Tibial nerve (tissue), 4 donors: ENCODE data around the gene DYNC1H1. TPM values are rescaled to one million over a fixed set of nuclear protein-coding genes. Genes with fewer than 3 reads are reported as not detected.
"Not testable (repeated sequence)": the region's sequence is repeated elsewhere in the genome, so short reads cannot be mapped to it uniquely, and the experiment has no call there.

ENCODE experiments used
- DNase-seq, 2 donors: peaks; one replicate each; pipeline ENCODE4 v3.0.0-alpha.2; 2019; ENCODE audit warnings: low spot score in 2 of 2
- H3K27ac ChIP-seq, 4 donors: fragments of 200-600 bp; sonication (generic) in 3 of 4; one replicate each; pipeline ENCODE4 v1.5.1; 2017 to 2019; ENCODE audit warnings: mild to moderate bottlenecking in 1 of 4
- H3K27me3 ChIP-seq, 2 donors: fragments of 200-600 bp; sonication (generic) in 1 of 2; one replicate each; pipeline versions ENCODE4 v1.5.1 to v1.6.0; 2017 to 2019
- H3K36me3 ChIP-seq, 3 donors: fragments of 200-600 bp; sonication (generic); one replicate each; pipeline ENCODE4 v1.5.1; 2018 to 2019
- H3K4me1 ChIP-seq, 4 donors: fragments of 200-600 bp; sonication (generic) in 3 of 4; one replicate each; pipeline ENCODE4 v1.5.1; 2017 to 2019
- H3K4me3 ChIP-seq, 4 donors: fragments of 200-600 bp; sonication (generic) in 3 of 4; one replicate each; pipeline ENCODE4 v1.5.1; 2017 to 2019; ENCODE audit warnings: mild to moderate bottlenecking in 1 of 4, moderate library complexity in 1 of 4
- H3K9me3 ChIP-seq, 4 donors: fragments of 200-600 bp; sonication (generic) in 3 of 4; one replicate each; pipeline ENCODE4 v1.5.1; 2017 to 2019
- CTCF ChIP-seq, 5 experiments: fragments of 200-600 bp in 3 of 5; fragments of 450-650 bp in 2 of 5; sonication (generic) in 3 of 5; IDR thresholded peaks; one replicate each; pipeline ENCODE4 v1.5.1; 2016 to 2019; ENCODE audit warnings: antibody characterized with exemption in 5 of 5, mild to moderate bottlenecking in 3 of 5, moderate library complexity in 2 of 5
- EP300 ChIP-seq, 2 donors: sonication (generic); formaldehyde crosslinking; IDR thresholded peaks; one replicate each; pipeline ENCODE4 v1.6.1; 2017; ENCODE audit warnings: antibody characterized with exemption in 2 of 2, mild to moderate bottlenecking in 1 of 2
- POLR2A ChIP-seq, 2 donors: fragments of 450-650 bp; IDR thresholded peaks; one replicate each; pipeline ENCODE4 v1.6.1; 2017; ENCODE audit warnings: antibody characterized with exemption in 2 of 2, mild to moderate bottlenecking in 2 of 2, moderate library complexity in 2 of 2
- WGBS, 2 donors: methylation state at CpG; one replicate each; pipeline ENCODE4 v1.1.5; 2018; 5-methylcytosine and 5-hydroxymethylcytosine counted together
- total RNA-seq, 4 donors: library from RNA; depleted of rRNA; stranded (reverse); fragments of >200 nt; gene quantifications; one replicate each; pipeline ENCODE4 v1.1.0, GENCODE V29; 2016

The DYNC1H1 gene
- total RNA-seq, 4 donors from 2014 or later, result 506 to 690 (median 631) TPM

DNA sequence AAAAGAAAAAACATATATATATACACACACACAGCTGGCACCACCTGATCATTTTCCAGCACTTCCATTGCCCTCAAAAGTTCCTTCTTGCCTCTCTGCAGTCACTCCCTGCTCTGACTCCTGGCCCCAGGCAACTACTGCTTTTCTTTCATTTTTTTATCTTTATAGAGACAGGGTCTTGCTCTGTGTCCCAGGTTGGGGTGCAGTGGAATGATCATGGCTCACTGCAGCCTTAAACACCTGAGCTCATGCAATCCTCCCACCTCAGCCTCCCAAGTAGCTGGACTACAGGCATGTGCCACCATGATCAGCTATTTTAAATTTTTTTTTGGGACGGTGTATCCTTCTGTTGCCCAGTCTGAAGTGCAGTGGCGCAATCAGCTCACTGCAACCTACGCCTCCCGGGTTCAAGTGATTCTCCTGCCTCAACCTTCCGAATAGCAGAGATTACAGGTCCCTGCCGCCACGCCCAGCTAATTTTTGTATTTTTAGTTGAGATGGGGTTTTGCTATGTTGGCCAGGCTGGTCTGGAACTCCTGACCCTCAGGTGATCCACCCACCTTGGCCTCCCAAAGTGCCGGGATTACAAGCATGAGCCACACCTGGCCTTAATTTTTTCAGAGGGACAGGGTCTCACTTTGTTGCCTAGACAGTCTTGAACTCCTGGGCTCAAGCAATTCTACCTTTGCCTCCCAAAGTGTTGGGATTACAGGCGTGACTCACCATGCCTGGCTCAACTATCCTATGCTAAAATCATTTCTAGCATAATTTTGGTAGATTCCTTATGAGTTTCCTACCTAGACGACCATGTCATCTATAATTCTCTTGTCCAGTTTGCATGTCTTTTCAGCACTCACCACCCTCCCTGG is 114.7 kb downstream of the DYNC1H1 start:
- no peaks in the 10 kb centered on the region for H3K27me3 ChIP-seq
- peaks cover 0 to 22% (median 14%) of the 10 kb centered on the region in 4 donors for H3K4me1 ChIP-seq
- no peak overlapping the region for H3K27ac ChIP-seq
- no peaks in the 10 kb centered on the region for H3K9me3 ChIP-seq
- 91 to 94% methylated on average over 10 of the region's 10 CpGs for WGBS, 2 donors
- no peak for TF ChIP-seq POLR2A (IDR thresholded peaks at IDR 0.05)
- no peak for TF ChIP-seq EP300 (IDR thresholded peaks at IDR 0.05)
- TF ChIP-seq CTCF (IDR thresholded peaks at IDR 0.05), result no peak
- H3K4me3 ChIP-seq, result no peak overlapping the region
- peaks cover 0 to 75% (median 27%) of the 10 kb centered on the region in 3 donors for H3K36me3 ChIP-seq
- no peak for DNase-seq

DNA sequence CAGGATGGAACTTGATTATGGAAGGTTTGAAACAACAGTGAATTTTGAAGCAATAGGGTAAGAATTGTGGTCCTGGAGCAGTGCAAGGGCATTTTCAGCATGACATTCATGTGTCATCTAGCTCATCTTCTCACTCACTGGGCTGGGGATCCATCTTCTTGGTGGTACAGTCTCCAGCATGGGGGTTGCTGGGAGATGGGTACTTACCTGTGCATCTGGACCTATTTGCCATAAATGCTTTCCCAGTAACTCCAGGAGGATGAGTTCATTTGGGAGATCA is 115.3 kb downstream of the DYNC1H1 start:
- Histone ChIP-seq H3K9me3 (no peaks in the 10 kb centered on the region), H3K27ac (no peak overlapping the region), H3K4me1 (peaks cover 0 to 28% (median 18%) of the 10 kb centered on the region in 4 donors), H3K36me3 (peaks cover 0 to 81% (median 33%) of the 10 kb centered on the region in 3 donors), H3K27me3 (no peaks in the 10 kb centered on the region), H3K4me3 (no peak overlapping the region)
- no peak for TF ChIP-seq CTCF (IDR thresholded peaks at IDR 0.05)
- TF ChIP-seq EP300 (IDR thresholded peaks at IDR 0.05), result no peak
- no peak for TF ChIP-seq POLR2A (IDR thresholded peaks at IDR 0.05)
- DNase-seq, result no peak

- TF ChIP-seq CTCF (IDR thresholded peaks at IDR 0.05) (no peak), EP300 (IDR thresholded peaks at IDR 0.05) (no peak), POLR2A (IDR thresholded peaks at IDR 0.05) (no peak)
- Histone ChIP-seq H3K4me3 (no peak overlapping the region), H3K27ac (no peak overlapping the region), H3K36me3 (peaks cover 0 to 89% (median 36%) of the 10 kb centered on the region in 3 donors), H3K4me1 (peaks cover 0 to 36% (median 26%) of the 10 kb centered on the region in 4 donors), H3K9me3 (no peaks in the 10 kb centered on the region), H3K27me3 (no peaks in the 10 kb centered on the region)
- DNase-seq, result no peak
- 77 to 78% methylated on average over 14 of the region's 14 CpGs for WGBS, 2 donors
Observed at GRCh38 chr14:102080183-102081080, 116.1 kb downstream of the DYNC1H1 start.

DNA sequence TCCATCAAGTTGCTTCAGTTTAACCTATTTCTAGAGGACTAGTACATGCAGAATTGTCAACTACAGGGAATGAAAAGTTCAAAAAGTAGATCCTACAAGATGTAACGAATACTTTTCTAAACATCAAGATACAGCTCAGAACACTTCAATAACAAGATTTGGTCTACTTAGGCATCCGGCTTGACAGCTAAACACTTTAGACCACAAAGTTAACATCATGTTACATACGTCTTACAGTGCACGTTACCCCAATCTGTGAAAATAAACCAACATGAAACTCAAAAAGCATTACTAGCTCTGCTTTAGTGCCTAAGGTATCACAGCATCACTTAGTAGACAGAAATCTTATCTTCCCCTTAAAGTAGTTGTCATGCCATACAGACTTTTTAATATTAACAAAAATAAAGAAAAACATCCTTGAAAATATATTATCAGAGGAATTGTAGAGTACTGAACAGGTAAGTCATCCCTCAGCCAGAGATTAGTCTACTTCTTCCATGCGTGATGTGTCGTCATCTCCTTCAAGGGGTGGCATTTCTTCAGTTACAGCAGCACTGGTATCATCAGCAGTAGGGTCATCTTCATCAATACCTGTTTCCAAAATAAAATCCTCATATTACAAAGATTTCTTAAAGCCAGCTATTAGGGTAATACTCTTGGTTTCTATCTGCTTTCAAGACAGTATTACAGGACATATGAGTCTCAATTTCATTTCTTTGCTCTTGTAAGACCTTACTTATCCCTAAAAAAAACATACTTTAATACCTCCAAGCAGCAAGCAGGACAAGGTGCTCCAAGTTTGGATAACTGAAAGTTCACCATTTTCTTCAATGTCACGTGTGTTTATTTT is 117.1 kb downstream of the DYNC1H1 start:
- TF ChIP-seq CTCF (IDR thresholded peaks at IDR 0.05) (no peak), POLR2A (IDR thresholded peaks at IDR 0.05) (no peak), EP300 (IDR thresholded peaks at IDR 0.05) (no peak)
- Histone ChIP-seq H3K27me3 (no peaks in the 10 kb centered on the region), H3K4me1 (peaks cover 0 to 42% (median 30%) of the 10 kb centered on the region in 4 donors), H3K36me3 (peaks cover 0 to 87% (median 36%) of the 10 kb centered on the region in 3 donors), H3K27ac (no peak overlapping the region), H3K9me3 (no peaks in the 10 kb centered on the region), H3K4me3 (no peak overlapping the region)
- DNase-seq, result no peak
- WGBS, 2 donors, result 86 to 87% methylated on average over 7 of the region's 7 CpGs

DNA sequence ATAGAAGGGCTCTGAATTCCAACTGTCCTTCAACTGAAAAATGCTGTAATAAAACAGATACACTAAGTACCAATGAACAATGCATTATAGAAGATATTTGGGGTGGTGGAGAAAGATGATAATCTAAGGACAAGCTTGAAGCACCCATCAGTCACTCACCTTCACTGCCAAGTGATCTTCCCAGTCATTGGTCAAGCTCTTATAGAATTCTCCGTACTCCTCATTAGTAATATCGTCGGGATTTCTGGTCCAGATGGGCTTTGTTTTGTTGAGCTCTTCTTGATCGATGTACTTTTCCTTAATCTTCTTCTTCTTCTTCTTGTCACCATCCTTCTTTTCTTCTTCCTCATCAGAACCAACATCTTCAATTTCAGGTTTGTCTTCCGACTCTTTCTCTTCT is 120.1 kb downstream of the DYNC1H1 start:
- WGBS, 2 donors, result 83 to 89% methylated on average over 5 of the region's 5 CpGs
- peaks cover 0 to 62% (median 36%) of the 10 kb centered on the region in 3 donors for H3K36me3 ChIP-seq
- not testable (repeated sequence) for H3K27me3 ChIP-seq, H3K4me3 ChIP-seq, DNase-seq, H3K9me3 ChIP-seq
- peak overlapping the region in 2 of 4 donors; percentile 23 to 100 for H3K27ac ChIP-seq
- peaks cover 0 to 55% (median 32%) of the 10 kb centered on the region in 4 donors for H3K4me1 ChIP-seq
